Gastrocnemius medialis (tissue), 4 donors: ENCODE data around the gene PPFIBP1.

ENCODE experiments used
- POLR2A ChIP-seq, 2 donors: fragments of 450-650 bp; IDR thresholded peaks; one replicate each; pipeline ENCODE4 v1.6.1; 2017; ENCODE audit warnings: antibody characterized with exemption in 2 of 2, mild to moderate bottlenecking in 2 of 2, moderate library complexity in 2 of 2
- TF ChIP-seq, protein P1 (sequence below), 5 experiments: fragments of 450-650 bp in 3 of 5; fragments of 200-600 bp in 2 of 5; sonication (generic) in 2 of 5; IDR thresholded peaks in 4 of 5; conservative IDR thresholded peaks in 1 of 5; 1 replicate in 4 of 5; 2 replicates in 1 of 5; pipeline ENCODE4 v1.5.1; 2016 to 2019; ENCODE audit warnings: antibody characterized with exemption in 5 of 5, mild to moderate bottlenecking in 3 of 5, moderate library complexity in 3 of 5

DNA sequence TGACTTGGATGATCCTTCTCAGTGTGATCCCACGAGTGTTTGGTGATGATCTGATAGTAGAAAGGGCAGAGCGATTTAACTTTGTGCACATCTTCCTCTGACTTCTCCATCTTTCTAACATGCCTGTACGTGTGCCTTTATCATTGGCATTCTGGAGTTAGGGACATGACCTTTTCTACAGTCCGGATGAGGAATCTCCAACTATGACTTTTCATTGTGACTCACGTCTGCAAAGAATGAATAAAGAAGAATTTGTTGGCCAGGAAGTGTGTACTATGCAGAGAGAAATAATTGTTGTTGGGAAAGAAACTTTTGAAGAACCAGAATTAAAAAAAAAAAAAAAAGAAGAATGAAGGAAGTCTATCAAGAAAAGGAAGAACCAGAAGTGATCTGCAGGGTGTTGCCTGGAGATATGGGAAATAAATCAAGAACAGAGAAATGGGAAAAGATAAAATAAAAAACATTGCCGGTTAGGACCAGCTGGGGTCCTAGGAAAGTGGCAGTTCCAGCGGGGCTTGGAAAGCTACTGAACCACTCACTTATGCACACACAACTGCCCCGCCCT, 25.3 kb downstream of the PPFIBP1 start:
- TF ChIP-seq, protein P1, sequence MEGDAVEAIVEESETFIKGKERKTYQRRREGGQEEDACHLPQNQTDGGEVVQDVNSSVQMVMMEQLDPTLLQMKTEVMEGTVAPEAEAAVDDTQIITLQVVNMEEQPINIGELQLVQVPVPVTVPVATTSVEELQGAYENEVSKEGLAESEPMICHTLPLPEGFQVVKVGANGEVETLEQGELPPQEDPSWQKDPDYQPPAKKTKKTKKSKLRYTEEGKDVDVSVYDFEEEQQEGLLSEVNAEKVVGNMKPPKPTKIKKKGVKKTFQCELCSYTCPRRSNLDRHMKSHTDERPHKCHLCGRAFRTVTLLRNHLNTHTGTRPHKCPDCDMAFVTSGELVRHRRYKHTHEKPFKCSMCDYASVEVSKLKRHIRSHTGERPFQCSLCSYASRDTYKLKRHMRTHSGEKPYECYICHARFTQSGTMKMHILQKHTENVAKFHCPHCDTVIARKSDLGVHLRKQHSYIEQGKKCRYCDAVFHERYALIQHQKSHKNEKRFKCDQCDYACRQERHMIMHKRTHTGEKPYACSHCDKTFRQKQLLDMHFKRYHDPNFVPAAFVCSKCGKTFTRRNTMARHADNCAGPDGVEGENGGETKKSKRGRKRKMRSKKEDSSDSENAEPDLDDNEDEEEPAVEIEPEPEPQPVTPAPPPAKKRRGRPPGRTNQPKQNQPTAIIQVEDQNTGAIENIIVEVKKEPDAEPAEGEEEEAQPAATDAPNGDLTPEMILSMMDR (IDR thresholded peaks at IDR 0.05 in 4 of 5, conservative IDR thresholded peaks at IDR 0.05 in 1 of 5), result no peak
- no peak for TF ChIP-seq POLR2A (IDR thresholded peaks at IDR 0.05)
